ENCODE data around the gene ADK. TPM values are rescaled to one million over a fixed set of nuclear protein-coding genes. Genes with fewer than 3 reads are reported as not detected.

Gene ADK
- total RNA-seq, 1 experiment from 2014 or later: 26.8 TPM

GRCh38 chr10:74310652-74311257 is 159.7 kb downstream of the ADK start:
- Histone ChIP-seq H3K23me2 (ENCODE audit: insufficient read length, low read depth, low read length, poor library complexity, severe bottlenecking) (no peaks in the 10 kb centered on the region), H3K27me3 (ENCODE audit: insufficient read depth, low read length) (no peaks in the 10 kb centered on the region), H4K8ac (replicated peaks; ENCODE audit: insufficient read length, low read depth, low read length) (no peak overlapping the region), H2AK5ac (ENCODE audit: insufficient read length, low read length) (no peak overlapping the region), H3K9me3 (ENCODE audit: control insufficient read depth, low read depth, low read length) (no peaks in the 10 kb centered on the region), H3K27ac (ENCODE audit: insufficient read length, low read depth, low read length) (no peak overlapping the region), H2AFZ (ENCODE audit: low read length) (no peak overlapping the region), H3K79me2 (ENCODE audit: insufficient read depth, low read length) (no peaks in the 10 kb centered on the region), H4K5ac (ENCODE audit: insufficient read length, low read depth, low read length) (no peak overlapping the region), H4K20me1 (ENCODE audit: control insufficient read depth, insufficient read depth, insufficient read length) (no peaks in the 10 kb centered on the region), H3K18ac (ENCODE audit: insufficient read length, low read depth, low read length) (no peak overlapping the region), H2BK12ac (ENCODE audit: insufficient read length, low read depth, low read length) (no peak overlapping the region), H3K9ac (ENCODE audit: extremely low read depth, insufficient read length, low read length) (no peak overlapping the region), H3K79me1 (ENCODE audit: insufficient read depth, low read depth, low read length, poor library complexity, severe bottlenecking) (no peaks in the 10 kb centered on the region), H2BK20ac (ENCODE audit: low read depth, low read length, poor library complexity, severe bottlenecking) (no peak overlapping the region), H3K4me1 (ENCODE audit: insufficient read depth, low read length) (no peaks in the 10 kb centered on the region), H3K4ac (ENCODE audit: low read depth, low read length) (no peak overlapping the region), H2BK120ac (ENCODE audit: low read depth, low read length, poor library complexity, severe bottlenecking) (no peak overlapping the region), H4K91ac (ENCODE audit: insufficient read length, low read depth, low read length) (no peak overlapping the region), H3K56ac (ENCODE audit: insufficient read length, low read depth, low read length) (no peak overlapping the region), H2BK5ac (ENCODE audit: insufficient read length, low read length) (no peak overlapping the region), H3T11ph (ENCODE audit: low read length) (no peak overlapping the region), H2BK15ac (ENCODE audit: low read depth, low read length) (no peak overlapping the region), H3K23ac (ENCODE audit: insufficient read length, low read depth, low read length) (no peak overlapping the region), H3K4me2 (ENCODE audit: insufficient read depth, insufficient read length, low read length) (no peak overlapping the region), H3K14ac (ENCODE audit: insufficient read depth, low read length) (no peak overlapping the region)
- Mint-ChIP-seq H3K4me3 (no peak overlapping the region), H3K36me3 (ENCODE audit: insufficient read depth in 1 of 3, low read depth in 3 of 3) (no peaks in the 10 kb centered on the region), H3K27ac (peak overlapping the region in 2 of 3 experiments; percentile 0 to 88; a peak in 2 of 7 replicates), H3K4me1 (peaks cover 15 to 29% of the 10 kb centered on the region in 2 experiments), H3K9me3 (no peaks in the 10 kb centered on the region), H3K27me3 (ENCODE audit: low read depth) (no peaks in the 10 kb centered on the region)
- TF ChIP-seq, protein P1, sequence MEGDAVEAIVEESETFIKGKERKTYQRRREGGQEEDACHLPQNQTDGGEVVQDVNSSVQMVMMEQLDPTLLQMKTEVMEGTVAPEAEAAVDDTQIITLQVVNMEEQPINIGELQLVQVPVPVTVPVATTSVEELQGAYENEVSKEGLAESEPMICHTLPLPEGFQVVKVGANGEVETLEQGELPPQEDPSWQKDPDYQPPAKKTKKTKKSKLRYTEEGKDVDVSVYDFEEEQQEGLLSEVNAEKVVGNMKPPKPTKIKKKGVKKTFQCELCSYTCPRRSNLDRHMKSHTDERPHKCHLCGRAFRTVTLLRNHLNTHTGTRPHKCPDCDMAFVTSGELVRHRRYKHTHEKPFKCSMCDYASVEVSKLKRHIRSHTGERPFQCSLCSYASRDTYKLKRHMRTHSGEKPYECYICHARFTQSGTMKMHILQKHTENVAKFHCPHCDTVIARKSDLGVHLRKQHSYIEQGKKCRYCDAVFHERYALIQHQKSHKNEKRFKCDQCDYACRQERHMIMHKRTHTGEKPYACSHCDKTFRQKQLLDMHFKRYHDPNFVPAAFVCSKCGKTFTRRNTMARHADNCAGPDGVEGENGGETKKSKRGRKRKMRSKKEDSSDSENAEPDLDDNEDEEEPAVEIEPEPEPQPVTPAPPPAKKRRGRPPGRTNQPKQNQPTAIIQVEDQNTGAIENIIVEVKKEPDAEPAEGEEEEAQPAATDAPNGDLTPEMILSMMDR (conservative IDR thresholded peaks at IDR 0.05): no peak
- whole genome bisulfite sequencing (ENCODE audit: extremely low coverage, insufficient read length, low lambda C conversion rate): no CpG with 5 or more reads among the region's 2 CpGs
- DNase-seq: no peak
